Astrocyte of the cerebellum (primary cell): ENCODE data around the gene KRT86.

Source experiments
- DNase-seq: peaks from one replicate; pipeline ENCODE4 v3.0.0-alpha.2; 2011; ENCODE audit warnings: low read depth
- H3K4me3 ChIP-seq: 2 replicates; pipeline ENCODE4 v1.5.1; 2011; ENCODE audit warnings: mild to moderate bottlenecking, low read depth, low read length, moderate library complexity
- CTCF ChIP-seq: IDR thresholded peaks from 2 replicates; pipeline ENCODE4 v1.5.1; 2012; ENCODE audit warnings: low read length, low read depth, moderate library complexity, mild to moderate bottlenecking; ENCODE audit errors: missing control alignments
- in situ Hi-C: cut with HindIII; loops from 2 replicates; pipeline ENCODE4 v1.10.0; 2017; ENCODE audit warnings: low sequenced_read_pairs

KRT86 gene

GRCh38 chr12:52353766-52354165 is 79.3 kb downstream of the KRT86 start:
- in situ Hi-C loops, result loop anchor here (25.0 kb wide), 1 partner anchor 634 kb away; no protein-coding TSS in a partner anchor
- no peak for TF ChIP-seq CTCF
- no peak overlapping the region for H3K4me3 ChIP-seq
- DNase-seq, result no peak

DNA sequence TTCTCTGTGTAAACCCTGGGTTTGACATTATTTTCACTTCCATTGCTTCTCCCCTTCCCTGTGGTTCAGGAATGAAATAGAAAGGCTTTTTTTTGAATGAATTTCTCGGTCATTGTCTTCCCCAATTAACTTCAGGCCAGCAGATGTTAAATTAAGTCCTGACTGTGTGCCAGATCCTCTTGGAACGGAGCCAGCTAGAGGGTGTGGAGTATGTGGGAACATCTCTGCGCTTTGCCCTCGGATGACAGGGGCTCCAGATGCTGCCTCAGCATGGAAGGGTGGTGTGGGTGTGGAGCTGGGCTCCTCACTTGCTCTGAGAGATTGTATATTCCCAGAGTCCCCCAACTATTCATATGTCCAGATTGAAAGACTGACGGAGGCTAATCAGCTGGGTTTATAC is 79.8 kb downstream of the KRT86 start:
- no peak overlapping the region for H3K4me3 ChIP-seq
- TF ChIP-seq CTCF, result no peak
- in situ Hi-C loops, result loop anchor here (25.0 kb wide), 1 partner anchor 633 kb away; no protein-coding TSS in a partner anchor
- no peak for DNase-seq

DNA sequence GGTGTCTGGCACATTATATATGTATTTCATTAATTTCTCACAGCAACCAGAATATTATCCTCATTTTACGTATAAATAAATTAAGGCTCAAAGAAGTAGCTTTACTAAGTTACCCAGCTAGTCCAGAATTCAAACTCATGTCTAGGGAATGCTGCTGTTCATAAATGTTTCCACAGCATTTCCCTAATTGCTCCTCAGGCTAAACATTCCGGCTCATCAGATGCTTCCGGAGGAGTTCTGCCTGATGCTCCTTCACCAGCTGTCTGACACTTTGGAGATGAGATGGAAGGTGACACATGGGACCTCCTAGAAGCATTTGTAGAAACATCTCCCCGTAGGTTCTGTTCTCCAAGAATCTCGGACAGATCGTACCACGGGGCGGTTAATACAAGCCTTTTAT is 80.7 kb downstream of the KRT86 start:
- no peak for TF ChIP-seq CTCF
- no peak for DNase-seq
- H3K4me3 ChIP-seq, result no peak overlapping the region
- in situ Hi-C loops, result loop anchor here (25.0 kb wide), 1 partner anchor 632 kb away; no protein-coding TSS in a partner anchor

DNA sequence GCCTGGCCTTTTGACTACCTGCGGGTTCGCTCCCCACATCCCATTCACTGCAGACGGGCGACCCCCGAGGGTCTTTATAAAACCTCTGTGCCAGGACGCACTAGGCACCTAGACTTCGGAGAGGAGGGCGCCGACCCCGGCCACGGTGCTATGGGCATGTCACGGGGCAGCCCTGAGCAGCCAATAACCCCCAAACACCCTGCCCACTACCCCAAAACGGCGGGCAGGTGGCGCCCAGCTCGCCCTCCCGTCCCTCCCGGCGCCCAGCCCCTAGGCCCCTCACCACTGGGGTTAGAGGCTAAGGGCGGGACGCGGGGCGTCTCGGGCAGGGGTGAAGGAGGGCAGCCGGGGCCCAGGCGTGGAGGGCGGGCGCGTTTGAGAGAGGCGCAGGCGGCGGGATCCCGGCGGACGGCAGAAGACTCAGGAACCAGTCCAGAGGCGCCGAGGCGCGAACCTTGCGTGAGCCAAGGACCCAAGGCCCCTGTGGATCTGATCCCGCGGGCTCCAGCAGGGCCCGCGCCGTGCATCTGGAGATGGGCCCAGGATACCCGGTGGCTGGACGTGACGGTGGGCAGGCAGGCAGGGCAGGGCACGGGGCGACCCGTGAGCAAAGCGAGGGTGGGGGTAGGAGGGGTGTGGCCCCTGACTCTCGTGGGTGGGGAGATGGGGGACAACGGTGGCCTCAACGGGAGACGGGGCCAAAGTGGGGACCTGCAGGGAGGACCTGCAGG is 81.8 kb downstream of the KRT86 start:
- H3K4me3 ChIP-seq, result no peak overlapping the region
- no peak for TF ChIP-seq CTCF
- no peak for DNase-seq
- in situ Hi-C loops, result loop anchor here (25.0 kb wide), 1 partner anchor 631 kb away; no protein-coding TSS in a partner anchor

DNA sequence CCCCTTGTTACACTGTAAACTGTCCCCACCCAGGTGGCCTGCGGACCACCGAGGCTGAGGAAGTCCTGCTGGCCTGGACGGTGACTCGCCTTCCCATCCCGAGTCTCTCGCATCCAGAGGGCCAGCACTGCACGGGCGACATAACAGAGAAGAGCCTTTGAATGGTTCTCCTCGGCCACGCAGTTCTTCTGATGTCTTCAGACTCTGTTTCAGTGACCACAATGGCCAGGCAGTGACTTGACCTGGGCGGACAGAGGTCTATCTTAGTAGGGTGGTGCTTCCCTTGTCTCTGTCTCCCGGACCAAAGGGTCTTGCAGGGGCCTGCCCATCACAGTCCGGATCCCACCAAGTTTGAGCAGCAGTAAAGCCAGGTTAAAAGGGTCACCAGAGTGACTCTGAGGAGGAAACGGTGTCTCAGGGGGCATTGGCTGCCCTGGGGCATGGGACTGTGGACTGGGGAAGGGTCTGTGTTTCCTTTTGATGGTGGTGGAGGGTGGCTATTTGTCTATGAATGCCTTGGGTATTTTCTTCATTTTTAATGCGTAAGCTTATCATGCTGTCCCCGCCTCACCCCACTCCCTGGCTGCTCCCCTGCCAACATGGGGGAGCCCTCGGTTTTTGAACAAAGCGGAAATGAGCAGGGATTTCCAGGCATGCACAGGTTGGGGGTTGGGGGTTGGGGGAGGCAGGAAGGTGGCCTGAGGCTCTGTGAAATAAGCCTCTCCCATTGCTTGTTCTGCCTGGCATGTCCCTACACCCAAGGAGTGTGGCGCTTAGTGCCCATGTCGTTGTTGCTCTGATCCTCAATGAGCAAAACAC is 82.5 kb downstream of the KRT86 start:
- no peak overlapping the region for H3K4me3 ChIP-seq
- in situ Hi-C loops, result loop anchor here (25.0 kb wide), 1 partner anchor 630 kb away; no protein-coding TSS in a partner anchor
- DNase-seq, result no peak
- TF ChIP-seq CTCF, result no peak
